ENCODE measurements around the gene NDUFA12.
"Not testable (repeated sequence)": the region's sequence is repeated elsewhere in the genome, so short reads cannot be mapped to it uniquely, and the experiment has no call there.

NDUFA12 gene

GRCh38 chr12:94994312-94994711 lies 9.2 kb downstream of the NDUFA12 start:
- no peak overlapping the region for H3K4me3 Mint-ChIP-seq
- ATAC-seq (ENCODE audit: low read depth) (no peak), DNase-seq (ENCODE audit: low spot score in 2 of 2) (no peak)
- H3K4me1 Mint-ChIP-seq = peaks cover 14% of the 10 kb centered on the region
- peaks cover 15% of the 10 kb centered on the region for H3K36me3 Mint-ChIP-seq
- no peaks in the 10 kb centered on the region for H3K9me3 Mint-ChIP-seq
- no peak overlapping the region for H3K27ac Mint-ChIP-seq
- H3K27me3 Mint-ChIP-seq = no peaks in the 10 kb centered on the region

- H3K27me3 Mint-ChIP-seq; H3K27ac Mint-ChIP-seq; DNase-seq (ENCODE audit: low spot score in 2 of 2); H3K9me3 Mint-ChIP-seq; ATAC-seq (ENCODE audit: low read depth); H3K4me3 Mint-ChIP-seq: not testable (repeated sequence)
- Mint-ChIP-seq H3K4me1 (peaks cover 13% of the 10 kb centered on the region), H3K36me3 (peaks cover 17% of the 10 kb centered on the region)
Observed at GRCh38 chr12:94993855-94994254, 9.6 kb downstream of the NDUFA12 start.

- DNase-seq (ENCODE audit: low spot score in 2 of 2) (no peak), ATAC-seq (ENCODE audit: low read depth) (no peak)
- Mint-ChIP-seq H3K4me1 (peaks cover 8% of the 10 kb centered on the region), H3K9me3 (no peaks in the 10 kb centered on the region), H3K27me3 (no peaks in the 10 kb centered on the region), H3K27ac (no peak overlapping the region), H3K4me3 (no peak overlapping the region), H3K36me3 (peaks cover 23% of the 10 kb centered on the region)
Observed at GRCh38 chr12:94990222-94990621, 13.3 kb downstream of the NDUFA12 start.

GRCh38 chr12:94988471-94988870 lies 15.0 kb downstream of the NDUFA12 start:
- ATAC-seq (ENCODE audit: low read depth) (no peak), DNase-seq (ENCODE audit: low spot score in 2 of 2) (no peak)
- peaks cover 28% of the 10 kb centered on the region for H3K36me3 Mint-ChIP-seq
- H3K27ac Mint-ChIP-seq = no peak overlapping the region
- peaks cover 12% of the 10 kb centered on the region for H3K4me1 Mint-ChIP-seq
- no peaks in the 10 kb centered on the region for H3K9me3 Mint-ChIP-seq
- no peaks in the 10 kb centered on the region for H3K27me3 Mint-ChIP-seq
- H3K4me3 Mint-ChIP-seq = no peak overlapping the region

GRCh38 chr12:94987801-94988200 lies 15.7 kb downstream of the NDUFA12 start:
- ATAC-seq (ENCODE audit: low read depth) = no peak
- H3K4me3 Mint-ChIP-seq = no peak overlapping the region
- H3K36me3 Mint-ChIP-seq = peaks cover 32% of the 10 kb centered on the region

GRCh38 chr12:94987076-94987669 lies 16.3 kb downstream of the NDUFA12 start:
- ATAC-seq (ENCODE audit: low read depth) = no peak
- Mint-ChIP-seq H3K4me3 (no peak overlapping the region), H3K36me3 (peaks cover 28% of the 10 kb centered on the region), H3K27ac (no peak overlapping the region), H3K27me3 (no peaks in the 10 kb centered on the region), H3K9me3 (no peaks in the 10 kb centered on the region), H3K4me1 (peaks cover 15% of the 10 kb centered on the region)
- no peak for DNase-seq (ENCODE audit: low spot score in 2 of 2)

More at GRCh38 chr12:94987801-94988200, 15.7 kb downstream of the NDUFA12 start:
- Mint-ChIP-seq H3K9me3 (no peaks in the 10 kb centered on the region), H3K27ac (no peak overlapping the region), H3K4me1 (peaks cover 14% of the 10 kb centered on the region), H3K27me3 (no peaks in the 10 kb centered on the region)
- no peak for DNase-seq (ENCODE audit: low spot score in 2 of 2)

GRCh38 chr12:94985099-94985498 lies 18.4 kb downstream of the NDUFA12 start:
- not testable (repeated sequence) for ATAC-seq (ENCODE audit: low read depth); H3K27ac Mint-ChIP-seq

GRCh38 chr12:94983321-94983720 lies 20.2 kb downstream of the NDUFA12 start:
- H3K9me3 Mint-ChIP-seq = no peaks in the 10 kb centered on the region
- no peak for ATAC-seq (ENCODE audit: low read depth)
- H3K4me3 Mint-ChIP-seq = no peak overlapping the region
- no peaks in the 10 kb centered on the region for H3K27me3 Mint-ChIP-seq
- DNase-seq (ENCODE audit: low spot score in 2 of 2) = no peak
- peaks cover 14% of the 10 kb centered on the region for H3K4me1 Mint-ChIP-seq
- no peak overlapping the region for H3K27ac Mint-ChIP-seq
- peaks cover 24% of the 10 kb centered on the region for H3K36me3 Mint-ChIP-seq

More at GRCh38 chr12:94985099-94985498, 18.4 kb downstream of the NDUFA12 start:
- not testable (repeated sequence) for H3K27me3 Mint-ChIP-seq; H3K9me3 Mint-ChIP-seq; DNase-seq (ENCODE audit: low spot score in 2 of 2); H3K4me3 Mint-ChIP-seq
- Mint-ChIP-seq H3K4me1 (peaks cover 15% of the 10 kb centered on the region), H3K36me3 (peaks cover 28% of the 10 kb centered on the region)

- H3K4me3 Mint-ChIP-seq = no peak overlapping the region
- peaks cover 17% of the 10 kb centered on the region for H3K4me1 Mint-ChIP-seq
- H3K36me3 Mint-ChIP-seq = peaks cover 26% of the 10 kb centered on the region
- no peaks in the 10 kb centered on the region for H3K27me3 Mint-ChIP-seq
- no peak overlapping the region for H3K27ac Mint-ChIP-seq
- H3K9me3 Mint-ChIP-seq = no peaks in the 10 kb centered on the region
- DNase-seq (ENCODE audit: low spot score in 2 of 2) = no peak
- no peak for ATAC-seq (ENCODE audit: low read depth)
Observed at GRCh38 chr12:94982456-94982855, 21.0 kb downstream of the NDUFA12 start.

- peaks cover 17% of the 10 kb centered on the region for H3K4me1 Mint-ChIP-seq
- H3K36me3 Mint-ChIP-seq = peaks cover 24% of the 10 kb centered on the region
- no peak overlapping the region for H3K27ac Mint-ChIP-seq
- H3K9me3 Mint-ChIP-seq = no peaks in the 10 kb centered on the region
- no peak overlapping the region for H3K4me3 Mint-ChIP-seq
- H3K27me3 Mint-ChIP-seq = no peaks in the 10 kb centered on the region
- DNase-seq (ENCODE audit: low spot score in 2 of 2) (no peak), ATAC-seq (ENCODE audit: low read depth) (no peak)
Observed at GRCh38 chr12:94980577-94980976, 22.9 kb downstream of the NDUFA12 start.

GRCh38 chr12:94979941-94980340 lies 23.6 kb downstream of the NDUFA12 start:
- peaks cover 17% of the 10 kb centered on the region for H3K4me1 Mint-ChIP-seq
- no peaks in the 10 kb centered on the region for H3K9me3 Mint-ChIP-seq
- no peaks in the 10 kb centered on the region for H3K27me3 Mint-ChIP-seq
- no peak overlapping the region for H3K4me3 Mint-ChIP-seq
- DNase-seq (ENCODE audit: low spot score in 2 of 2) = no peak
- no peak for ATAC-seq (ENCODE audit: low read depth)
- H3K27ac Mint-ChIP-seq = no peak overlapping the region
- peaks cover 26% of the 10 kb centered on the region for H3K36me3 Mint-ChIP-seq

GRCh38 chr12:94977766-94978468 lies 25.6 kb downstream of the NDUFA12 start:
- H3K36me3 Mint-ChIP-seq = peaks cover 28% of the 10 kb centered on the region
- H3K27me3 Mint-ChIP-seq = no peaks in the 10 kb centered on the region
- no peaks in the 10 kb centered on the region for H3K9me3 Mint-ChIP-seq
- no peak overlapping the region for H3K27ac Mint-ChIP-seq
- no peak for DNase-seq (ENCODE audit: low spot score in 2 of 2)
- ATAC-seq (ENCODE audit: low read depth) = no peak
- peaks cover 11% of the 10 kb centered on the region for H3K4me1 Mint-ChIP-seq
- H3K4me3 Mint-ChIP-seq = no peak overlapping the region

- Mint-ChIP-seq H3K27me3 (no peaks in the 10 kb centered on the region), H3K4me3 (no peak overlapping the region)
- DNase-seq (ENCODE audit: low spot score in 2 of 2) = no peak
Observed at GRCh38 chr12:94973221-94973620, 30.3 kb downstream of the NDUFA12 start.

GRCh38 chr12:94972795-94973194 lies 30.7 kb downstream of the NDUFA12 start:
- no peaks in the 10 kb centered on the region for H3K27me3 Mint-ChIP-seq
- no peak overlapping the region for H3K27ac Mint-ChIP-seq
- peaks cover 16% of the 10 kb centered on the region for H3K4me1 Mint-ChIP-seq
- H3K4me3 Mint-ChIP-seq = no peak overlapping the region
- peaks cover 36% of the 10 kb centered on the region for H3K36me3 Mint-ChIP-seq
- ATAC-seq (ENCODE audit: low read depth) (no peak), DNase-seq (ENCODE audit: low spot score in 2 of 2) (no peak)
- no peaks in the 10 kb centered on the region for H3K9me3 Mint-ChIP-seq

More at GRCh38 chr12:94973221-94973620, 30.3 kb downstream of the NDUFA12 start:
- Mint-ChIP-seq H3K4me1 (peaks cover 20% of the 10 kb centered on the region), H3K36me3 (peaks cover 40% of the 10 kb centered on the region), H3K9me3 (no peaks in the 10 kb centered on the region), H3K27ac (no peak overlapping the region)
- ATAC-seq (ENCODE audit: low read depth) = no peak

GRCh38 chr12:94971923-94972322 lies 31.6 kb downstream of the NDUFA12 start:
- Mint-ChIP-seq H3K9me3 (no peaks in the 10 kb centered on the region), H3K27ac (no peak overlapping the region), H3K27me3 (no peaks in the 10 kb centered on the region), H3K4me1 (peaks cover 21% of the 10 kb centered on the region), H3K4me3 (no peak overlapping the region), H3K36me3 (peaks cover 37% of the 10 kb centered on the region)
- DNase-seq (ENCODE audit: low spot score in 2 of 2) = no peak
- no peak for ATAC-seq (ENCODE audit: low read depth)
